GM21529 (cell line): Measurements from ENCODE around the gene PARVG.
A peak's percentile ranks its signal among the peaks of the same experiment; 100 is the strongest.

Experiments
- ATAC-seq: cut with Tn5 transposase; IDR thresholded peaks from one replicate; pipeline ENCODE4 v1.9.1; 2021; ENCODE audit not compliant: unreplicated experiment

Gene PARVG

GRCh38 chr22:44179989-44180705 is 578 bp upstream of the PARVG start:
- no peak for ATAC-seq

GRCh38 chr22:44181033-44181911 is 547 bp downstream of the PARVG start:
- no peak for ATAC-seq

- no peak for ATAC-seq
Observed at GRCh38 chr22:44181912-44182587, 1.3 kb downstream of the PARVG start.

- ATAC-seq: peak; percentile 51
Observed at GRCh38 chr22:44182588-44183286, 2.0 kb downstream of the PARVG start.

DNA sequence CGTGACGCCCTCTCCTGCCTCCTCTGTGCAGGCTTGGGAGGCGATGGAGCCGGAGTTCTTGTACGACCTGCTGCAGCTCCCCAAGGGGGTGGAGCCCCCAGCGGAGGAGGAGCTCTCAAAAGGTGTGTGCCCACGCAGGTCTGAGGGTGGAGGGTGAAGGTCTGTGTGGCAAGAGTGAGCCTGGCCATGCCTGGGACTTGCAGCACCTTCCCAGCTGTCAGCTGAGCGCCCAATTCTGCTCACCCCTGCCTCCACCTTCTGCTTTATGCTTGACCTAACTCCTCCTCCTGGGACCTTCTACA is 2.5 kb downstream of the PARVG start:
- ATAC-seq: no peak

GRCh38 chr22:44184006-44184405 is 3.3 kb downstream of the PARVG start:
- ATAC-seq: no peak

DNA sequence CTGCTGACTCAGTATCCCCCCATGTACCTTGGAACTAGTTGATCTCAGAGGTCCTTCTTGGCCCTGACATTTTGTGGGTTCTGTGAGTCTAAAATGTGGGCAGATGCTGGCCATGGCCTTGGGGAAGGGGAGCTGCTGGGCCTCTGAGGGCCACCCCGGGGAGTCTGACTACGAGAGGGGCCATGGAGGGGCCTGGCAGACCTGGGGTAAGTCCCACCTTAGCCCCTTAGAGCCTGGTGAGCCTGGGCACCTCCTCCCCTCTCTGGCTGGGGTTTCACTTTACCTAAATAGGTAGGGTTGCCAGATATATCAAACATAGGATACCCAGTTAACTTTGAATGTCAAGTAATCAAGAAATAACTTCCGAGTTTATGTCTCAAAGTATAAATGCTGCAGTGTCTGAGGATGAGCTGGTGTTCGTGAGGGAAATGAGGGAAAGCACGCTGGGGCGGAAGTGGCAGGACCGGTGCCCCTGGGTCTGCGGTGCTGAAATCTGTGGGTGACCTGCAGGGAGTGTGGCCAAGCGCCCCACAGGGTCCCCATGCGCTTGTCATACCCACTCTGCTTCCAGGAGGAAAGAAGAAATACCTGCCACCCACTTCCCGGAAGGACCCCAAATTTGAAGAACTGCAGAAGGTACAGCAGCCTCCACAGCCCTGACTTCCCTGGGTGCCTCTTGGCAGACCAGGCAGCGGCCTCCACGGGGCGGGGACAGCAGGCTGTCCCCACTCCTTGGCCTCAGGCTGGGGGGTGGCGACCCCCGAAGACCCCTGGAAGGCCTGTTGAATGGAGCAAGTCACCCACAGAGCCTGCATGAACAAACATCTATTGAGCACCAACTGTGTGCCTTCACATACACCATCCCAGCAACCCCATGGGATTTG is 4.8 kb downstream of the PARVG start:
- no peak for ATAC-seq

DNA sequence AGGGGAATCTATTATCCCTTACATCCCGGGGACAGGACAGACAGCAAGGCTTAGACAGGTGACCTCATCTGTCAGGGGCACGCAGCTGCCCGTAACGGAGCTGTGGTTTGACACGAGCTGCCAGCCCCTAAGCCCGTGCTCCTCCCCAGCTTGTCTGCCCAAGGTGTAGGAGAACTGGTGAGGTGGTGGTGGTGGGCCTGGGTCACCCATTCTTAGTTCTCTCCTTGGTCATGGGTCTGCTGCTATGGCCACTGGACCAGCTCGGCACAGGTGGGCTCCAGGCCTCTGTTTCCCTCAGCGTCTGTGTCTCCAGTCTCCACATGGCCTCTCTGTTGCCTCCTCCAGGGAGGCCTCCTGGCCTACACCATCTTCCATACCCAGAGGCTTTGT is 5.4 kb downstream of the PARVG start:
- ATAC-seq: no peak

DNA sequence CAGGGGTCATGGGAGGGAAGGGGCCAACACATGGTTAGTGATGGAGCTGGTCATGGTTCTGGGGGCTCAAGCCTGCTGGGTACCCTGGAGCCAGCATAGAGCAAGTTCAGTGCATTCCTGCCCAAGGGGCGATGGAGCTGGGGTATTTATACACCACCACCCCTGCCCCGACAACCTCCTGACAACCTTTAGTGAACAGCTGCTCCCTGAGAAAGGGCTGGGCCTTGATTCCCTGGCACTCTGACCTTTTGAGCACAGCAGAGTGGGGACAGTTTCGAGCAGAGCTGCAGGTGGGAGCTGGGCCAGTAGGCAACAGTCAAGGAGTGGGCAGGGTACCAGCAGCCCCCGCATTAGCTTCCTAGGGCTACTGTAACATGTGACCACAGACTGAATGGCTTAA is 6.0 kb downstream of the PARVG start:
- ATAC-seq: no peak

- no peak for ATAC-seq
Observed at GRCh38 chr22:44187652-44188230, 7.0 kb downstream of the PARVG start.

DNA sequence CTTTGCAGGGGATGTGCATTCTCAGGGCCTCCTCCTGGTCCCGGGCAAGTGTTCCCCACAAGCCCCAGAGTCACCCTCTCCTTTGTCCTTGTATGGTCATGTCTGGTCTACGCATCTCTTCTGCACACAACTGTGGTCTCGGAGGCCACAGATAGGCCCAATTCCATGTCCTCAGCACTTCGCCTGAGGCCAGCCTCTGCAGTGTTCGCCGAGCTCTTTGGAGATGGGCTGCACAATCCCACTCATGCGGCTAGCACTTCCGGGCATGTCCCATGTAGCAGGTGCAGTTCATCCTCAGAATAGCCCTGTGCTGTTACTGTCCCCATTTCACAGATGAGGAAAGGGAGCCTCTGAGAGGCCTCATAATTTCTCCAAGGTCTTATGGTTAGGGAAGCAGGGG is 7.6 kb downstream of the PARVG start:
- ATAC-seq: no peak

DNA sequence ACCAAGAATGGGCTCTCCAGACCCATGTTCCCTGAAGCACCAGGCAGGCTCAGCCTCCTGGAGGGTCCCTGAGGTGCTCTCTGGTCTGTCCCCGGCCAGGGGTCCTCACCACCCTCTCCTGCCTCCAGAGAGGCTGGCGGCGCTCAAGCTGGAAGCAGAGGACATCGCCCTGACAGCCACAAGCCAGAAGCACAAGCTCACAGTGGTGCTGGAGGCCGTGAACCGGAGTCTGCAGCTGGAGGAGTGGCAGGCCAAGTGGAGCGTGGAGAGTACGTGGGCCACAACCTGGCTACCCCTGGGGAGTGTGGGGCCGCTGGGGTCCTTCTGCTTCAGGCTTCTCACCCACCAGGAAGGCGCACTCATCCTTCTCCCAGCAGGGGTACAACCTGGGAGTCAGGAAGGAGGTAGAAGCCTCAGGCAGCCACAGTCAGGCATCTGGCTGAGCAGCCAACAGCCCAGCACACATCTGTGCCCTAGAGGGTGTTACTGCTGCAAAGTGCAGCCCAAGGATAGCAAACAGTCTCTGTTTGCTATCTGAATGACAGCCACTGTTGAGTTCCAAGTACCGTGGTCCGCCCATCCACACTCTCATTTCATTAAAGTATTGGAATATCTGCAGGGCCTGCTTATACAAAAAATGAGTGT is 8.4 kb downstream of the PARVG start:
- no peak for ATAC-seq

GRCh38 chr22:44190381-44190976 is 9.8 kb downstream of the PARVG start:
- ATAC-seq: no peak

- no peak for ATAC-seq
Observed at GRCh38 chr22:44191036-44191454, 10.3 kb downstream of the PARVG start.

- ATAC-seq: no peak
Observed at GRCh38 chr22:44192098-44192815, 11.5 kb downstream of the PARVG start.

DNA sequence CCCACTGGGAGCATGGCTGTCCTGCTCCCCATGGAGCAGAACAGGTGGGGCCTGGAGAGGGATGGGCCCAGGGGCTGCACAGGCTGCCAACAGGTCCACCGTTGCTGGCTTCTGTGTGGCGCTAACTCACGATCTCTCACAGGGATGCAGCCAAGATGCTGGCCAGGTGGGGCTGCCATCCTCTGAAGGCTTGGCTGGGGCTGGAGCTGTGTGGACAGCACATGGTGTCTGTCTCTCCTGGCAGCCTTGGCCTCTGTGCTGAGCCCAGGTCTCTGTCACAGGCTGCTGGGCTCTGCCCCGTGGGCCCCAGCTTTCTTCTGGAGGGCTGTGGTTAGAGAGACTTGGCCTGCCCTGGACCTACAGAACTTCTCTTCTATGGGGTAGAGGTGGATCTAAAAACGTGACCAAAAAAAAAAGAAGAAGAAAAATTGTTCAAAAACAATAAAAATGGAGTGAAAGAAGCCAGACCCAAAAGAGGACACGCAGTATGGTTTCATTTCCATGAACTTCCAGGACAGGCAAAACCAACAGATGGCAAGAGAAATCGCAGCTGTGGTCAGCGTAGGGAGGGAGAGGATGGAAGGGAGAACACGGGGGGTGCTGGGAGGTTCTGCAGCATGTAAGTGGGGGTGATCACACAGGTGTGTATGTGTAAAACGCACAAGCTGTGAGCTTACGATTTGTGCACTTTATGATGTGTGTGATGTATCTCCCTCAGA is 12.2 kb downstream of the PARVG start:
- ATAC-seq: no peak

DNA sequence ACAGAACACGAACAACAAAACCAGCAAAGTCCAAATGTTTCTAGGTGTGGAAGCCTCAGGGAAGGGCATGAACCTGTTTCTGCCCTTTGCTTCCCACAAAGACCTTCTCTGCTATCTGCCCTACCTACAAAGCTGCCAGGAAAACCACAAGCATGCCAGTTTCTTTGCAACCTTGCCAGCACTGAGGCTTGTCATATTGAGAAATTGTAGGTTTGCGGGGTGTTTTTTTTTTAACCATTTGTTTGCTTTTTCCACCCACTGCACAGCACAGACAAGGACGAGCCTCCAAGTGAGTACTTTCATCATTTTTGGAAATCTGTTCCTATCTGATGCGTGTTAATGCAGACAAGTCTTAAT is 12.8 kb downstream of the PARVG start:
- no peak for ATAC-seq

DNA sequence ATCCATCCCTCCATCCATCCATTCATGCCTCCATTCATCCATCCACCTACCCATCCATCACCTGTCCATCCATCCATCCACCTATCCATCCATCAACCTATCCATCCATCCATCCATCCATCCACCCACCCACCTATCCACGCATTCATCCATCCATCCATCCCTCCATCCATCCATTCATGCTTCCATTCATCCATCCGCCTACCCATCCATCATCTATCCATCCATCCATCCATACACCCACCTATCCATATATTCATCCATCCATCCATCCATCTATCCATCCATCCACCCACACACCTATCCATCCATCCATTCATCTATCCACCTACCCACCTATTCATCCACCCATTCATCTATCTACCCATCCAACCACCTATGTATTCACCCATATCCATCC is 13.8 kb downstream of the PARVG start:
- ATAC-seq: no peak
